ENCODE measurements around the gene DPY19L1.
"Not testable (repeated sequence)": the region's sequence is repeated elsewhere in the genome, so short reads cannot be mapped to it uniquely, and the experiment has no call there.

DPY19L1 gene

GRCh38 chr7:35037211-35037525 lies at the start of gene DPY19L1:
DPY19L1 (minus strand) TSS chr7:35037485; CDS start chr7:35037394, 91 bp downstream.
- DNase-seq: no peak

- not testable (repeated sequence) for DNase-seq
These were observed 42.2 kb upstream of the DPY19L1 start for GRCh38 chr7:35079517-35079916.

- DNase-seq: not testable (repeated sequence)
These were observed 36.7 kb upstream of the DPY19L1 start for GRCh38 chr7:35074008-35074407.

GRCh38 chr7:35072950-35073827 lies 35.9 kb upstream of the DPY19L1 start:
- DNase-seq: not testable (repeated sequence)

GRCh38 chr7:35069084-35069483 lies 31.8 kb upstream of the DPY19L1 start:
- DNase-seq: not testable (repeated sequence)

- not testable (repeated sequence) for DNase-seq
These were observed 28.1 kb upstream of the DPY19L1 start for GRCh38 chr7:35065382-35065781.

- not testable (repeated sequence) for DNase-seq
These were observed 21.3 kb upstream of the DPY19L1 start for GRCh38 chr7:35058571-35058970.

- not testable (repeated sequence) for DNase-seq
These were observed 20.5 kb upstream of the DPY19L1 start for GRCh38 chr7:35057505-35058451.

GRCh38 chr7:35055733-35056132 lies 18.4 kb upstream of the DPY19L1 start:
- not testable (repeated sequence) for DNase-seq

GRCh38 chr7:35053488-35054175 lies 16.3 kb upstream of the DPY19L1 start:
- not testable (repeated sequence) for DNase-seq

- not testable (repeated sequence) for DNase-seq
These were observed 11.1 kb upstream of the DPY19L1 start for GRCh38 chr7:35048390-35048789.

GRCh38 chr7:35047912-35048305 lies 10.6 kb upstream of the DPY19L1 start:
- DNase-seq: not testable (repeated sequence)

GRCh38 chr7:35047263-35047911 lies 10.1 kb upstream of the DPY19L1 start:
- not testable (repeated sequence) for DNase-seq

GRCh38 chr7:35043301-35043700 lies 6.0 kb upstream of the DPY19L1 start:
- DNase-seq: not testable (repeated sequence)

GRCh38 chr7:35040906-35041305 lies 3.6 kb upstream of the DPY19L1 start:
- DNase-seq: no peak

GRCh38 chr7:35039343-35039742 lies 2.1 kb upstream of the DPY19L1 start:
- DNase-seq: no peak

GRCh38 chr7:35038354-35038753 lies 1.1 kb upstream of the DPY19L1 start:
- DNase-seq: no peak

GRCh38 chr7:35037526-35038341 lies 449 bp upstream of the DPY19L1 start:
- peak; percentile 92 for DNase-seq

GRCh38 chr7:35036361-35037171 lies 719 bp downstream of the DPY19L1 start:
- peak; percentile 64 for DNase-seq

- peak; percentile 52 for DNase-seq
These were observed 1.7 kb downstream of the DPY19L1 start for GRCh38 chr7:35035511-35035961.
